ENCODE data around the gene NAV3.

NAV3 gene

DNA sequence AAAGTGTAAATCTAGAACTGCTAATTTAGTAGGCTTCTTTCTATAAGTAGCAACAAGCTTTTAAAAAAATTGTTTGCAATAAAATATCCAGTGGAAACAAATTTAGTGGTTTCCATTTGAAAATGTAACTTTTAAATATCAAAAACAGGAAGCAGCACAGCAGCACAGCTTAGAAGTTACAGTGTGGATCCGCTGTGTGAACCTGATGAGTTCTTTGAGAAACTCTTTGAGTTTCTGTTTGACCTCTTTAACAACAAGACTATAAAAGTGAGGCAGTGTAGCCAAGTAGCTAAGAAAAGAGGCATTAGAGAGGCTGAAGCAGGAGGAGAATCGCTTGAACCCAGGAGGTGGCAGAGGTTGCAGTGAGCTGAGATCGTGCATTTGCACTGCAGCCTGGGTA lies 178.3 kb downstream of the NAV3 start:
- Histone ChIP-seq H3K36me3 (ENCODE audit: control insufficient read depth, insufficient read depth, low read length, severe bottlenecking) (peaks cover 32% of the 10 kb centered on the region), H3K27me3 (replicated peaks; ENCODE audit: control insufficient read depth, insufficient read depth, low read length) (no peaks in the 10 kb centered on the region), H3K4me3 (ENCODE audit: low read length) (no peak overlapping the region), H3K9me3 (ENCODE audit: control insufficient read depth, low read length) (no peaks in the 10 kb centered on the region), H3K4me1 (ENCODE audit: control insufficient read depth, insufficient read depth, low read length) (peaks cover 18% of the 10 kb centered on the region), H3K9ac (ENCODE audit: low read length) (no peak overlapping the region)
- no peak for DNase-seq (ENCODE audit: low read depth)

DNA sequence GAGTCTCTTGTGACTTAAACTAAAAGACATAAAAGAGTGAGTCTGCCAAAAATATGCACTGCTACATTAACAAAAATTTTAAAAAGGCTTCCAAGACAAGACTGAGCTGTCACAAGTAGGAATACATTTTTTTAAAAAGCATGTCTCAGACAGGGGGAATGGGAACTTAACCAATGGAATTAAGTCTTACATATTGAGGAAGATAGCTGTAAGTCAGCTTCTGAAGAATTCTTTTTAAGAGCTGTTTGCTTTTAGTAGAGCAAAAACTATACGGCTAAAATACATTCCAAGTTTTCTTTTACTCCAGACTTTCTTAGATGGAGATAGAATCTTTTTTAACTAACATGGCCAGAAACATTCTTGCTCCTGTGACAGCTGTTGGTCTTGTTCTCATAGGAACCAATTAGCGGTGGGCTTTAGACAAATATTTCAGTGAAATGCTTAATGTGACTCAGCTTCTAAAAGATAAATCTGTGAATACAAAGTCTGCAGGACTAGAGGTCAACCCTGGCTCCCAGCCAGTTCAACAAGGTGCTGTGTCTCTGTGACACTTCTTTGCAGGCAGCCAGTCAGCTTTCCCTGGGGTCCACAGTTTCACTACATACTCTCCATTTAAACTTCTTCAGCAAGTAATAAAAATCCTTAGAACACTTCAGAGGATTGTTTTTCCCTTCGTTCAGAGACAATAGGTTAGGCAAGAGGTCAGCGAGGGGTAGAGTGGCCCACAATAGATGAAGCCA lies 187.6 kb downstream of the NAV3 start:
- Histone ChIP-seq H3K4me1 (ENCODE audit: control insufficient read depth, insufficient read depth, low read length) (peaks cover 19% of the 10 kb centered on the region), H3K9me3 (ENCODE audit: control insufficient read depth, low read length) (no peaks in the 10 kb centered on the region), H3K27me3 (replicated peaks; ENCODE audit: control insufficient read depth, insufficient read depth, low read length) (no peaks in the 10 kb centered on the region), H3K9ac (ENCODE audit: low read length) (peak overlapping the region; percentile 56), H3K36me3 (ENCODE audit: control insufficient read depth, insufficient read depth, low read length, severe bottlenecking) (peaks cover 21% of the 10 kb centered on the region), H3K4me3 (ENCODE audit: low read length) (peak overlapping the region; percentile 67)
- peak; percentile 39 for DNase-seq (ENCODE audit: low read depth)

DNA sequence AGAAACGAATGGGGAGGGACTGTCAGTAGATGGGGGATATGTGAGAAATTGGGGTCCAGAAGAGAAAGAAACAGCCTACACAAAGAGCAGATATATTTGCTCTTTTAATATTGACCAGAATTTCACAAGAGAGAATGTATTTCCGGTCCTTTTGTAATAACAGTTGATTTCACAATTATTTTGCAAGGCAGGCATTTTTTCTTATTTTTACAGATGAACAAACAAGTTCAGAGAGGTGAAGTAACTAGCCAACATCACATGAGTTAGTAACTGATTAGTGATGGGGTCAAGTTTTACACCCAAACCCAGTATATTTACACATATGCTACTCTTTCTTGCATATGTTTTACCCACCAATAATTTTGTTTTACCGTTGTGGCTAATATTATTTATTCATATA lies 188.2 kb downstream of the NAV3 start:
- H3K9ac ChIP-seq (ENCODE audit: low read length), result peak overlapping the region; percentile 56
- peaks cover 19% of the 10 kb centered on the region for H3K4me1 ChIP-seq (ENCODE audit: control insufficient read depth, insufficient read depth, low read length)
- H3K27me3 ChIP-seq (replicated peaks; ENCODE audit: control insufficient read depth, insufficient read depth, low read length), result no peaks in the 10 kb centered on the region
- H3K9me3 ChIP-seq (ENCODE audit: control insufficient read depth, low read length), result no peaks in the 10 kb centered on the region
- DNase-seq (ENCODE audit: low read depth), result peak; percentile 48
- peak overlapping the region; percentile 67 for H3K4me3 ChIP-seq (ENCODE audit: low read length)
- H3K36me3 ChIP-seq (ENCODE audit: control insufficient read depth, insufficient read depth, low read length, severe bottlenecking), result peaks cover 24% of the 10 kb centered on the region

DNA sequence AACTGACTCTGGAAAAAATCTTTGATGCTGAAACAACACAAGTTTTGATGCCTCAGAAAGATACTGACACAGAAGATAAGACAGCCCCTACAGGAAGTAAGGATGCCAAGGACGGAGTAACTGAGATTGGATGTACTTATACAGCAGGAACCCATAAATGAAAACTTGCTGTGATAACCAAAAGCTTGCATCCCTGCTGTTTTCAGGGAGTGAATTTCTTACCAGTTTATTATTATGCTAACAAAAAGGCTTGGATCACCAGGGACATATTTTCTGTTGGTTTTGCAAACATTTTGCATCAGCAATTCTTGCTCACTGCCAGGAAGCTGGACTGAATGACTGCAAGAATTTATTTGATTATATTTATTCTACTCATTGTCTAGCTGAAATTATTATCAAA lies 197.7 kb downstream of the NAV3 start:
- Histone ChIP-seq H3K9me3 (ENCODE audit: control insufficient read depth, low read length) (no peaks in the 10 kb centered on the region), H3K4me3 (ENCODE audit: low read length) (no peak overlapping the region), H3K4me1 (ENCODE audit: control insufficient read depth, insufficient read depth, low read length) (peaks cover 26% of the 10 kb centered on the region), H3K9ac (ENCODE audit: low read length) (no peak overlapping the region), H3K36me3 (ENCODE audit: control insufficient read depth, insufficient read depth, low read length, severe bottlenecking) (peaks cover 37% of the 10 kb centered on the region), H3K27me3 (replicated peaks; ENCODE audit: control insufficient read depth, insufficient read depth, low read length) (no peaks in the 10 kb centered on the region)
- peak; percentile 12 for DNase-seq (ENCODE audit: low read depth)

DNA sequence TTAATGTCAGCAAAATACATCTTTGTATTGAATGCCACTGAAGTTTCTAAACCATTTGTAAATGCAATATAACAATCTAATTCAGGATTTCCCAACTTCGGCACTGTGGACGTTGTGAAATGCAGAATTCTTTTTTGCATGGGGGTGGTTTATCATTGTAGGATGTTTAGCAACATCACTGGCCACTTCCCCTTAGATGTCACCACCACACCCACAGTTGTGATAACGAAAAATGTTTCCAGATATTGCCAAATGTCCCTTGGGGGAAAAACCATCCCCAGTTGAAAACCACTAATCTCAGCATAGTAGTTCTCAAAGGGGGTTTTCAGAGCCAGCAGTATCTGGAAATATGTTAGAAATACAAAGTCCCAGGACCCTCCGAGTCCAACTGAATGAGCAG lies 203.3 kb downstream of the NAV3 start:
- Histone ChIP-seq H3K4me3 (ENCODE audit: low read length) (peak overlapping the region; percentile 72), H3K36me3 (ENCODE audit: control insufficient read depth, insufficient read depth, low read length, severe bottlenecking) (peaks cover 12% of the 10 kb centered on the region), H3K9me3 (ENCODE audit: control insufficient read depth, low read length) (no peaks in the 10 kb centered on the region), H3K9ac (ENCODE audit: low read length) (peak overlapping the region; percentile 62), H3K27me3 (replicated peaks; ENCODE audit: control insufficient read depth, insufficient read depth, low read length) (no peaks in the 10 kb centered on the region), H3K4me1 (ENCODE audit: control insufficient read depth, insufficient read depth, low read length) (peaks cover 67% of the 10 kb centered on the region)
- peak; percentile 85 for DNase-seq (ENCODE audit: low read depth)

DNA sequence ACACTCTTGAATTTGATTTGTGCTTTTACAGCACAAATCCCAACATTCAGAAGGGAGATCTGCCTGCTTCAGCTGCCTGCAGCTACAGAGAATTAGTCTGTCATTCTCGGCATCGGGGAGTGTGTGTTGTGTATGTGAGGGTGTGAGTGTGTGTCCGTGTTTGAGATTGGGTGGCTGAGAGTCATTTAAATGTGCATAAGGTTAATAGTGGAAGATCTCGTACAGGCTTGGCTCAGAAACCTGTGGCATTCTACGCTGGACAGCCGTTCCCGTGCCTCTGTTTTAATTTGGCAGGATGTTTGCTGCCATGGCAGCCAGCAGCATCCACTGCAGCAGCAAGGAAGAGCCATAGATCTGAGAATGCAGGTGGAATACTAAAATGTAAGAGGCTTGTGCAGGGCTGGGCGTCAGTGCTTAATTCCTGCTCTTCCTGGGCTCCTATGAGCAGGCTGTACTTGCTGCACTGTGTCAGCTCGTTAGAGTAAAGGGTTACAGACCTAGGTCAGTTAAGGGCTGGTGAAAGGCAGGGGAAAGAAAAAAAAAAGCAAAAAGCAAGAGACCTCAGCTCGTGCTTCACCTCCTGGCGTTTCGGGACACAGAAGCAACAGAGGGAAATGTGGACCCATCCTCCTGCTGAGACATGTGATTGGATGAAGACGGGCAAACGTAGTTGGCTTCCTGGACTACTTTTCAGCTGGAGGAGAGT lies 205.4 kb downstream of the NAV3 start:
- Histone ChIP-seq H3K36me3 (ENCODE audit: control insufficient read depth, insufficient read depth, low read length, severe bottlenecking) (peaks cover 4% of the 10 kb centered on the region), H3K9ac (ENCODE audit: low read length) (peak overlapping the region; percentile 62), H3K4me3 (ENCODE audit: low read length) (peak overlapping the region; percentile 72), H3K9me3 (ENCODE audit: control insufficient read depth, low read length) (no peaks in the 10 kb centered on the region), H3K4me1 (ENCODE audit: control insufficient read depth, insufficient read depth, low read length) (peaks cover 80% of the 10 kb centered on the region), H3K27me3 (replicated peaks; ENCODE audit: control insufficient read depth, insufficient read depth, low read length) (no peaks in the 10 kb centered on the region)
- no peak for DNase-seq (ENCODE audit: low read depth)

DNA sequence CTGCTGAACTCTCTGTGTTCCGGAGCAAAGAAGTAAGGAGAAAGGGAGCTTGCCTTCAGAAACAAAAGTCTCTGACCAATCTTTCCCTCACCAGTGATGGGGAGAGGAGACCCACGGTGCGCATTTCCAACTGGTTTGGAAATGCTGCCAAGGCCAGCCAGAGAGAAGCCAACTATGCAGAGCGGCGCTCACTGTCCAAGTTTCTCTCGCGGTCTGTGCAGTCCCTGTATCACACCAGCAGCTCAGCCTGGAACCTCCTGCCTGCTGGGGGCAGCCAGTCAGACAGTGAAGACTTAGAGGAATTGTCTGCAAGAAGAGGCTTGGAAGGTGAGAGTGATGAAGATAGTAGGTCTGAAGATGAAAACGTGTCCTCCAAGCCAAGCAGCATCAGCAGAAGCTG lies 206.2 kb downstream of the NAV3 start:
- no peaks in the 10 kb centered on the region for H3K9me3 ChIP-seq (ENCODE audit: control insufficient read depth, low read length)
- peak overlapping the region; percentile 62 for H3K9ac ChIP-seq (ENCODE audit: low read length)
- peaks cover 4% of the 10 kb centered on the region for H3K36me3 ChIP-seq (ENCODE audit: control insufficient read depth, insufficient read depth, low read length, severe bottlenecking)
- DNase-seq (ENCODE audit: low read depth), result no peak
- H3K27me3 ChIP-seq (replicated peaks; ENCODE audit: control insufficient read depth, insufficient read depth, low read length), result no peaks in the 10 kb centered on the region
- H3K4me3 ChIP-seq (ENCODE audit: low read length), result peak overlapping the region; percentile 72
- H3K4me1 ChIP-seq (ENCODE audit: control insufficient read depth, insufficient read depth, low read length), result peaks cover 84% of the 10 kb centered on the region

DNA sequence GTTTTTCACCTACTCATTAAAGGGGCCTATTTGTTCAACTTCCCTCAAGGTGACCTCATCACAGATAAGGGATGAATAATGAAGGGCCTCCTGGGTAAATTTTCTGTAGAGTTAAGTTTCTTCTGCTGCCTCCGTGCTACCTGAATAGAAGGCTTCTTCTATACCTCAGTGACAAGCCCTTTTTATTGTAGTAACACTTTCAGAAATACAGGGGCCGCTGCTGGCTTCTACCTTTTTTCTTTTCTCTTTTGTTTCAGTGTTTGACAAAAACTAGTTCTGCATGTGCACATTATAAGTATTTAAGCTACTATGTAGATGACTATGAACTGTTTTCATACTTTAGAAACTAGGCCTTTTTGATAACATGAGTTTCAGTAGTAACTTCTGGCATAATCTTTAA lies 207.0 kb downstream of the NAV3 start:
- peaks cover 4% of the 10 kb centered on the region for H3K36me3 ChIP-seq (ENCODE audit: control insufficient read depth, insufficient read depth, low read length, severe bottlenecking)
- no peak for DNase-seq (ENCODE audit: low read depth)
- peak overlapping the region; percentile 72 for H3K9ac ChIP-seq (ENCODE audit: low read length)
- H3K27me3 ChIP-seq (replicated peaks; ENCODE audit: control insufficient read depth, insufficient read depth, low read length), result no peaks in the 10 kb centered on the region
- no peaks in the 10 kb centered on the region for H3K9me3 ChIP-seq (ENCODE audit: control insufficient read depth, low read length)
- peaks cover 79% of the 10 kb centered on the region for H3K4me1 ChIP-seq (ENCODE audit: control insufficient read depth, insufficient read depth, low read length)
- peak overlapping the region; percentile 72 for H3K4me3 ChIP-seq (ENCODE audit: low read length)

DNA sequence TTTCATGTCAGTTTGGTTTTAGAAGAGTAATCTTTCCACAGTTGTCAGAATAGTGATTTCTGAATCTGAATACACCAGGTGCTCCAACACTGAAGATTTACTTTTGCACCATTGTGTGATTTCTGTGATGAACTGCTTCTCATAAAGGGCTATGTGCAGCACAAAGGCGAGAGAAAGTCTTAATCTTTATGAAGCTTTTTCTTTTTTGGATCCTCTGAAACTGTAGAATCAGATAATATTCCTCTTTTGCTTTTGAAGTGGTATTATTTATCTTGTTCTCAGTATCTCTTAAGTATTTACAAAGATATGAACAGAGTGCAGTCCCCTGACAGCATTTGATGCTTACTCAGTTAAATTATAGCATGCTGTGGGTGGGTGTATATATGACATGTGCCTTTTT lies 207.8 kb downstream of the NAV3 start:
- peak overlapping the region; percentile 72 for H3K9ac ChIP-seq (ENCODE audit: low read length)
- peaks cover 71% of the 10 kb centered on the region for H3K4me1 ChIP-seq (ENCODE audit: control insufficient read depth, insufficient read depth, low read length)
- no peak for DNase-seq (ENCODE audit: low read depth)
- no peaks in the 10 kb centered on the region for H3K9me3 ChIP-seq (ENCODE audit: control insufficient read depth, low read length)
- no peaks in the 10 kb centered on the region for H3K27me3 ChIP-seq (replicated peaks; ENCODE audit: control insufficient read depth, insufficient read depth, low read length)
- peak overlapping the region; percentile 72 for H3K4me3 ChIP-seq (ENCODE audit: low read length)
- peaks cover 4% of the 10 kb centered on the region for H3K36me3 ChIP-seq (ENCODE audit: control insufficient read depth, insufficient read depth, low read length, severe bottlenecking)

DNA sequence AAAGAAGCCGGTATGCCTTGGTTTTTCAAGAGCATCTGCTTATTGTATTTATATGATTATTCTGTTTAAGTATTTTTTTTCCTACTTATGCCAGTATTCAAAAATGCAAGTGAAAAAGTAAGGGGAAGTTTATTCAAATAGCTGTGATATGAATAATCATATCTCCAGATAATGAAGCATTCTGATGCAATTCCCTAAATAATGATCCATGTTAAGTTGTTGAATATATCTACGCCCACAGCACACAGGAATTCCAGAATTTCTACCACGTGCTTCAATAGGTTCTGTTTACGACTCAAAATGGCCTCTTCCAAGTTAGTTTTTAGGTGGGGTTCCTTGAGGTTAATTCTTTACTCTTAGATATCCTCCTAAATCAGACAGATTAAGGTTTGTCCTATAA lies 208.3 kb downstream of the NAV3 start:
- no peak for DNase-seq (ENCODE audit: low read depth)

DNA sequence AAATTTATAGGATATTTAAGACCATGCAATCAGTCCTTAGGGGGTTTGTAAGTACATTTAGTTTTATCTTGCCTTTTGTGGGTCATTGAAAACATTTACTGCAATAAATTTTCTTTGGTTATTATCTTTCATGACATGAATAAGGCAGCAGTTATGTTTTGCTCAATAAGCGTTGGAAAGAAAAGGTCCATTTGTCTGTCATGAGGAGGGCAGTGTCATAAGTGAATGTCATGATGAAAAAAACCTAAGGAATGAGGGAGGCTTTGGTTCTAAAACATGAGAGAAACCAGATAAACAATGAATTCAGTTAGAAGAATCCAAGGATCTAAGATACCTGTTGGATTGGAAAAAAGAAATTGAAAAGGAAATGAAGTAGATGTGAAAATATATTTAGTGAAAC lies 209.4 kb downstream of the NAV3 start:
- H3K27me3 ChIP-seq (replicated peaks; ENCODE audit: control insufficient read depth, insufficient read depth, low read length), result no peaks in the 10 kb centered on the region
- peaks cover 57% of the 10 kb centered on the region for H3K4me1 ChIP-seq (ENCODE audit: control insufficient read depth, insufficient read depth, low read length)
- no peak overlapping the region for H3K9ac ChIP-seq (ENCODE audit: low read length)
- H3K36me3 ChIP-seq (ENCODE audit: control insufficient read depth, insufficient read depth, low read length, severe bottlenecking), result peaks cover 4% of the 10 kb centered on the region
- no peak for DNase-seq (ENCODE audit: low read depth)
- H3K9me3 ChIP-seq (ENCODE audit: control insufficient read depth, low read length), result no peaks in the 10 kb centered on the region
- peak overlapping the region; percentile 72 for H3K4me3 ChIP-seq (ENCODE audit: low read length)

More for the DNA sequence above, 208.3 kb downstream of the NAV3 start:
- H3K9ac ChIP-seq (ENCODE audit: low read length), result peak overlapping the region; percentile 72
- H3K27me3 ChIP-seq (replicated peaks; ENCODE audit: control insufficient read depth, insufficient read depth, low read length), result no peaks in the 10 kb centered on the region
- H3K9me3 ChIP-seq (ENCODE audit: control insufficient read depth, low read length), result no peaks in the 10 kb centered on the region
- peaks cover 4% of the 10 kb centered on the region for H3K36me3 ChIP-seq (ENCODE audit: control insufficient read depth, insufficient read depth, low read length, severe bottlenecking)
- H3K4me1 ChIP-seq (ENCODE audit: control insufficient read depth, insufficient read depth, low read length), result peaks cover 68% of the 10 kb centered on the region
- peak overlapping the region; percentile 72 for H3K4me3 ChIP-seq (ENCODE audit: low read length)

All from adipocyte (in vitro differentiated cells).